Tibial artery (tissue), 4 donors: ENCODE results near the gene KLC1.

Source experiments
- DNase-seq, 2 donors: peaks; one replicate each; pipeline ENCODE4 v3.0.0-alpha.2; 2019
- H3K27ac ChIP-seq, 2 donors: fragments of 200-600 bp; sonication (generic) in 1 of 2; 1 replicate in 1 of 2; 2 replicates in 1 of 2; pipeline ENCODE4 v1.5.1; 2018 to 2019; ENCODE audit warnings: mild to moderate bottlenecking in 1 of 2
- H3K27me3 ChIP-seq, 2 donors: fragments of 200-600 bp; sonication (generic) in 1 of 2; one replicate each; pipeline versions ENCODE4 v1.5.1 to v1.6.0; 2016 to 2019
- H3K36me3 ChIP-seq, 3 donors: fragments of 200-600 bp; sonication (generic) in 2 of 3; one replicate each; pipeline ENCODE4 v1.5.1; 2016 to 2019; ENCODE audit warnings: mild to moderate bottlenecking in 2 of 3
- H3K4me1 ChIP-seq, 4 donors: fragments of 200-600 bp; sonication (generic) in 2 of 4; 1 replicate in 3 of 4; 2 replicates in 1 of 4; pipeline ENCODE4 v1.5.1; 2016 to 2019
- H3K4me3 ChIP-seq, 2 donors: fragments of 200-600 bp; sonication (generic) in 1 of 2; 1 replicate in 1 of 2; 2 replicates in 1 of 2; pipeline ENCODE4 v1.5.1; 2018 to 2019; ENCODE audit warnings: mild to moderate bottlenecking in 2 of 2
- H3K9me3 ChIP-seq, 3 donors: fragments of 200-600 bp; sonication (generic) in 1 of 3; one replicate each; pipeline ENCODE4 v1.5.1; 2016 to 2019
- intact Hi-C: fragments of 100-400 bp; cut with DNase I; formaldehyde crosslinking; loops from one replicate; pipeline ENCODE4 v1.15.0; 2023; ENCODE audit warnings: low total_unique reads
- TF ChIP-seq, protein P1 (sequence below), 2 experiments: fragments of 200-600 bp in 1 of 2; fragments of 450-650 bp in 1 of 2; IDR thresholded peaks; one replicate each; pipeline ENCODE4 v1.5.1; 2017 to 2019; ENCODE audit warnings: antibody characterized with exemption in 2 of 2, mild to moderate bottlenecking in 1 of 2, moderate library complexity in 1 of 2

KLC1 gene

DNA sequence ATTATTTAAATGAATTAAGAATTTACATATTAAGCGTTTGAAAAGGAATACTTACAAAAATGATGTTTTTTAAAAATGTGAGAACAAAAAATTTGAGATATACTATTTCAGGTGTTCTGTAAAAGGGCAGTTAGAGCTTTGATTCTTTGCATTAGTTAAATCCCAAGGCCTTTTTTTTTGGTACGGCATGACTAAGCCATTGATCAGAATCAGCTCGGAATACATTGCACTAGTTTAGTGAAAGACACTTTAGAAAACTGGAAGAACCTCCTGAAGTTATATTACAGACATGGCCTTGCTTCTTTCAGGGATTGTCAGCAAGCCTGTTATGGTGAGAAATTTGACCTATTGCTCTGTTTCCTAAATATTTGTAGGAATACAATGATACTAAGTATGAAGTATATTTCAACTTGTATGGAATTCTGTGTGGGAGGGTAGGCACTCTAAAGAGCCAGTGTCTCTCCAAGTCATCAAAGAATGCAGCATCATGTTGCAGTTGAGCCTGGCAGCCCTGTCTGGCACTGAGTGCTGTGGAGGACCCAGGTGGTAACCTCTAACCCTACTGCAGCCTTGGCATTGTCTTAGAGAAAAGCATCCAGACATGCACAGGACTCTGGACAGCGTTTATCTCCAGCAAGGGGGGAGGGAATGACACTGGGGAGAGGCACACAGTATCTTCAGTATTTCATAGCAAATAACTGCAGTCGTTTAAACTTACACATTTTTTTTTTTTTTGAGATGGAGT lies 1.5 kb downstream of the KLC1 start:
- peaks cover 0 to 72% (median 59%) of the 10 kb centered on the region in 4 donors for H3K4me1 ChIP-seq
- H3K27me3 ChIP-seq = no peaks in the 10 kb centered on the region
- peak overlapping the region; percentile 80 to 96 for H3K4me3 ChIP-seq
- H3K27ac ChIP-seq = peak overlapping the region; percentile 96 to 99
- H3K9me3 ChIP-seq = no peaks in the 10 kb centered on the region
- peaks cover 0 to 7% (median 0%) of the 10 kb centered on the region in 3 donors for H3K36me3 ChIP-seq
- DNase-seq = no peak
- intact Hi-C loops = no loop called here
- TF ChIP-seq, protein P1, sequence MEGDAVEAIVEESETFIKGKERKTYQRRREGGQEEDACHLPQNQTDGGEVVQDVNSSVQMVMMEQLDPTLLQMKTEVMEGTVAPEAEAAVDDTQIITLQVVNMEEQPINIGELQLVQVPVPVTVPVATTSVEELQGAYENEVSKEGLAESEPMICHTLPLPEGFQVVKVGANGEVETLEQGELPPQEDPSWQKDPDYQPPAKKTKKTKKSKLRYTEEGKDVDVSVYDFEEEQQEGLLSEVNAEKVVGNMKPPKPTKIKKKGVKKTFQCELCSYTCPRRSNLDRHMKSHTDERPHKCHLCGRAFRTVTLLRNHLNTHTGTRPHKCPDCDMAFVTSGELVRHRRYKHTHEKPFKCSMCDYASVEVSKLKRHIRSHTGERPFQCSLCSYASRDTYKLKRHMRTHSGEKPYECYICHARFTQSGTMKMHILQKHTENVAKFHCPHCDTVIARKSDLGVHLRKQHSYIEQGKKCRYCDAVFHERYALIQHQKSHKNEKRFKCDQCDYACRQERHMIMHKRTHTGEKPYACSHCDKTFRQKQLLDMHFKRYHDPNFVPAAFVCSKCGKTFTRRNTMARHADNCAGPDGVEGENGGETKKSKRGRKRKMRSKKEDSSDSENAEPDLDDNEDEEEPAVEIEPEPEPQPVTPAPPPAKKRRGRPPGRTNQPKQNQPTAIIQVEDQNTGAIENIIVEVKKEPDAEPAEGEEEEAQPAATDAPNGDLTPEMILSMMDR (IDR thresholded peaks at IDR 0.05) = no peak

GRCh38 chr14:103633391-103633790 lies 4.4 kb downstream of the KLC1 start:
- TF ChIP-seq, protein P1 (IDR thresholded peaks at IDR 0.05) = no peak
- H3K4me3 ChIP-seq = no peak overlapping the region
- peaks cover 0 to 7% (median 0%) of the 10 kb centered on the region in 3 donors for H3K36me3 ChIP-seq
- H3K4me1 ChIP-seq = peaks cover 0 to 82% (median 65%) of the 10 kb centered on the region in 4 donors
- no peaks in the 10 kb centered on the region for H3K27me3 ChIP-seq
- H3K9me3 ChIP-seq = peaks cover 0 to 4% (median 0%) of the 10 kb centered on the region in 3 donors
- intact Hi-C loops = no loop called here
- DNase-seq = no peak
- H3K27ac ChIP-seq = peak overlapping the region; percentile 40 to 74

DNA sequence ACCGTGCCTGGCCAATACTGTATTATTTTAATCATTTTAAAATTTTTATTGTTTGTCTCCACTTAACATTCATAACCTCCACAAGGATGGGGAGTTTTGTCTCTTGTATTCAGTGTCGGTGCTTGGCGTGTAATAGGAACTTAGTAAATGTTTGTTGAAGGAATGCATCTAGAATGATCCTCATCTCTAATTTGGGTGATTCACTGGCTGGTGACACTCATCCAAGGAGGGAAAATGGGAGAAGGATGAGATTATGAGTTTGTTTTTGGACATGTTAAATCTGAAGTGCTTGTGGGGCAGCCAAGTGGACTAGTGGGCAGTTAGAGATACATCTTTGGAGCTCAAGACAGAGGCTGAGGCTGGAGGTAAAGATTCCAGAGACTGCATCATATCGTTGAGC lies 5.1 kb downstream of the KLC1 start:
- Histone ChIP-seq H3K36me3 (peaks cover 0 to 6% (median 0%) of the 10 kb centered on the region in 3 donors), H3K27me3 (no peaks in the 10 kb centered on the region), H3K9me3 (peaks cover 0 to 4% (median 0%) of the 10 kb centered on the region in 3 donors), H3K27ac (peak overlapping the region; percentile 40 to 74), H3K4me1 (peaks cover 0 to 86% (median 65%) of the 10 kb centered on the region in 4 donors), H3K4me3 (no peak overlapping the region)
- no peak for DNase-seq
- TF ChIP-seq, protein P1 (IDR thresholded peaks at IDR 0.05) = no peak
- intact Hi-C loops = no loop called here

DNA sequence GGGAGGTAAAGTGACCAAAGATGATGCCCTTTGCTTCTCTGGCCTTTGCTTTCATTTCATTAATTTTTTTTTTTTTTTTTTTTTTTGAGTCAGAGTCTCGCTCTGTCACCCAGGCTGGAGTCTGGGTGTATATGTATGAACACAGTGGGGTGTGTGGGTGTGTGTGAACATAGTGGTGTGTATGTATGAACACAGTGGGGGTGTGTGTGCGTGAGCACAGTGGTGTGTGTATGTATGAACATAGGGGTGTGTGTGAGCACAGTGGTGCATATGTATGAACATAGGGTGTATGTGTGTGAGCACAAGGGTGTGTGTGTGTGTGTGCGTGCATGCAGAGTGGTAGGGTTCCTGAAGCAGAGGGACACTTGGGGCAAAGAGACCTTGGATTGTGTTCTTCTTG lies 9.6 kb downstream of the KLC1 start:
- Histone ChIP-seq H3K4me3 (no peak overlapping the region), H3K4me1 (peaks cover 0 to 92% (median 49%) of the 10 kb centered on the region in 4 donors), H3K9me3 (peaks cover 0 to 4% (median 0%) of the 10 kb centered on the region in 3 donors), H3K27me3 (no peaks in the 10 kb centered on the region), H3K27ac (peak overlapping the region; percentile 74 to 75), H3K36me3 (no peaks in the 10 kb centered on the region)
- DNase-seq = no peak
- TF ChIP-seq, protein P1 (IDR thresholded peaks at IDR 0.05) = no peak
- intact Hi-C loops = no loop called here

- no peaks in the 10 kb centered on the region for H3K36me3 ChIP-seq
- H3K27ac ChIP-seq = peak overlapping the region; percentile 47 to 55
- intact Hi-C loops = no loop called here
- no peaks in the 10 kb centered on the region for H3K27me3 ChIP-seq
- no peak overlapping the region for H3K4me3 ChIP-seq
- TF ChIP-seq, protein P1 (IDR thresholded peaks at IDR 0.05) = no peak
- H3K4me1 ChIP-seq = peaks cover 0 to 92% (median 38%) of the 10 kb centered on the region in 4 donors
- peaks cover 0 to 4% (median 0%) of the 10 kb centered on the region in 3 donors for H3K9me3 ChIP-seq
- DNase-seq = no peak
Measured at GRCh38 chr14:103641161-103641560, 12.2 kb downstream of the KLC1 start.
